Tongue (tissue), 2 donors: Measurements from ENCODE around the gene TRIM31. TPM values are rescaled to one million over a fixed set of nuclear protein-coding genes. Genes with fewer than 3 reads are reported as not detected.
"Not testable (repeated sequence)": the region's sequence is repeated elsewhere in the genome, so short reads cannot be mapped to it uniquely, and the experiment has no call there.

Source experiments
- DNase-seq: peaks from one replicate; pipeline ENCODE4 v3.0.0-alpha.2; 2015
- total RNA-seq: library from RNA; depleted of rRNA; stranded (reverse); fragments of >200 nt; gene quantifications from one replicate; pipeline ENCODE4 v1.2.3, GENCODE V29; 2014

TRIM31 gene
- total RNA-seq, 1 donor from 2014 or later = not detected

DNA sequence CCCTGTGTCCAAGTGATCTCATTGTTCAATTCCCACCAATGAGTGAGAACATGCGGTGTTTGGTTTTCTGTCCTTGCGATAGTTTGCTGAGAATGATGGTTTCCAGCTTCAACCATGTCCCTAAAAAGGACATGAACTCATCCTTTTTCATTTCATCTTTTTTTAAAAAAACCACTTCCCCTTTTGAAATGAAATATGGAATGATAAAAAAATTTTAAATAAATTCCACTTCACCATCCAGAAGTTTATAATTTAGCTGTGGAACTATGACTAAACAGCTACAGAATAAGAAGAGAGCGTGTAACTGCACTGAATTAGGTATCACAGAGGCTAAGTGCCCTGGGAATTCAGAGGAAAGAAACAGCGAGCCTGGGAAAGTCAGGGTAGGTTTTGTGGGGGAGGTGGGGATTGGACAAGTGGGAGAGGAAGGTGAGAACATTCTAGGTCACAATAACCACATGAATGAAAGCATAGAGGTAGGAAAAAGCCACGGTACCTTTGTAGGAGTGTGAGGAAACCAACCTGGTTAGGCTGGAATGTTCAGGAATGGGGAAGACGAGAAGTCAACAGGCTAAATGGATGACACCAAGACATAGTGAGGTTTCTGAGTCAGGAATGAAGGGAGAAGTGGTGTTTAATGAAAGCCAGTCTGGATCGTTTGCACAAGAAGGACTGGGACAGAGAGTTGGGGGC is 37.1 kb upstream of the TRIM31 start:
- DNase-seq = no peak

DNA sequence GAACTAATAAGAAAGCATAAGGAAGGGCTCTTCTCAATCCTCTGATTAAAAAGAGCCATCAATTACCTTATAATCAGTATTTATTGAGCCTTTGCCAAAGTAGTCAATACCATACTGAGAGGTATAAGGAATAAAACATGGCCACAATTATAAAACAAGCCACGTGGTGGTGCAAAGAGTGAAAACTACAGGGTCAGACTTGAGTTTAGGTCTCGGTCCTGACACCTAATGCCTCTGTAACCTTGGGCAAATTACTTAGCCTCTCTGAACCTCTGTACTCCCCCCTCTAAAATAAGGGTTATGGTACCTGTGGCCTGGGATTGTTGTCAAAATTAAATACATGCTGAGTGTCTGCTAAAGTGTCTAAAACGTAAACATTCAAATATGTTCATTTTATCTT is 36.3 kb upstream of the TRIM31 start:
- DNase-seq = no peak

DNA sequence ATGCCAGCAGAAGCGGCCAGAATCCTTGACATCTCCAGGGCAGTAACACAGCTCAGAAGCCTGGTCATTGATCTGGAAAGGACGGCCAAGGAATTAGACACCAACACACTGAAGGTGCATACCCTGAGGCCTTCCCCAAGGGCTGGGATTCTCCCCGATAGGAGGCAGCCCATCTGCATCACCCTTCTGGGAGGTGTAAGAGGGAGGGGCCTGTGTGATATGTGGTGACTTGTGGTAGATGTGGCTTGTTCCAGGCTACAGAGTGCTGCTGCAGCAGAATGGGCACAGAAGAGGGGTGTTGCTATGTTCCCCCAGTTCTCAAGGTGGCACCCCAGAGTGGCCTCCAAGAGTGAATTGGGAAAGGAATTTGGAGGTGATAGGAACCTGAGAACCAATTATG is 34.2 kb upstream of the TRIM31 start:
- no peak for DNase-seq

DNA sequence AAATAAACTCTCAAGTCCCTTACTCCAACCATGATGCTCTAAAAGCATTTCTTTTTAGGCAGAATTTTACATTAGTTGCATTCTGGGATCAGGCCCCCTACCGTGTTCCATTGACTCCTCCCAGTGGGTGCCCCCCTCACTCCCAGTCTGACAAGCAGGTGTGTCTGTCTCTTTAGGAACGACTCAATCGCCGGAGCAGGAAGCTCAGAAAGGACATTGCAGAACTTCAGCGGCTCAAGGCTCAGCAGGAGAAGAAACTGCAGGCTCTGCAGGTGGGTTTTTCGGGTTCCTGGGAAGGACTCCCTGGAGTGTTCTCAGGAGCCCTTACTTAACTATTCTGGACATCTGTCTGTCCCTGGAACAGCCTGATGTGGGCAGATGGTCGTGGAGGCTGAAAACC is 32.9 kb upstream of the TRIM31 start:
- DNase-seq = no peak

DNA sequence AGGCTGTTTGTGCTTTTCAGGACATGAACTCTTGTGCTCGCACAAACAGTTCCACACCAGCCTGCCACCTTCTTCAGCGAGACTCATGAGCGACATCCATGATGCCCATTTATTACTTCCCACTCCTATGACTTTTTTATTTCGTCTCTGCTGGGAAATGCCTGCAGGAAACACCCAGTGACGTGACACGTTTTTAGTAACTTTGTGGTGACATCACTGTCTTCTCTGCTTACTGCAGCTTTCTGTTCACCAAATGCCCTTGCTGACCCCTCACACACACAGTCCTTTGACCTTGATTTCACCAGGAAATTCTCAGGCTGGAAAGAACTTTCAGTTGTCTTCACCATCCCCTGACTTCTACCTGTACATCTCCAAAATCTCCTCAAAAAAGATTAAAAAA is 31.9 kb upstream of the TRIM31 start:
- DNase-seq = no peak

DNA sequence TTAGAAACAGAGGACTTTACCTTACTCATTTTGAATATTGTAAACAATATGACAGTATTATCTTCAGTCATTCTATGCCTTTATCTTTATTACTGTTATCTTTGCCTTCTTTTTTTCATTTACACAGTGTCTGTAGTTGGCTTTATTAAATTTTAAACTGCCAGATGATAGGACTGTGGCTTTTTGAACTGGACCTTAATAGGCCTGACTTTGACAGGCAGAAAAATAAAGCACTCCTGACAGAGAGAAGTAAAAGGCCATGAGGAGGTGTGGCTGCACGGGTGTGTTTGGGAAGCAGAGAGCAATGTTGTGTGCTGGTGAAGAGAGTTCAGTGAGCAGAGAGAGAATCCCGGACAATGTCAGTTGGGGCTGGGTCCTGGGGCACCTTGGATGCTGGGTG is 30.9 kb upstream of the TRIM31 start:
- DNase-seq = no peak

DNA sequence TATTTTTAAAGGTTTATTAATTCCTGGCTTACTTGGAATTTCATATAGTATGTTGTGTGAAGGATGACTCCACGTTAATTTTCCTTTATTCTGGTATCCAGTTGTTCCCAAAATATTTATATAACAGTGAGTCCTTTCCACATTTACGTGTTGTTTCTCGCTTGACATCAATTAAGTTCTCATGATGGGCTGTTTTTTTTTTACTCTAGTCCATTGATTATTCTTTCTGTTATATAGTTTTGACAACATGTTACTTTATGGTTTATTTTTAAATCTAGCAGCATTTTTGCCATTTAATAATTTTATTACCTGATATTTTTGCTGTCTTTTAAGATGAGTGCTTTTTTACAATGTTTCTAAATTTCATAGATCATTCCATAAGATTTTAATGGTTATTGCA is 29.8 kb upstream of the TRIM31 start:
- no peak for DNase-seq

DNA sequence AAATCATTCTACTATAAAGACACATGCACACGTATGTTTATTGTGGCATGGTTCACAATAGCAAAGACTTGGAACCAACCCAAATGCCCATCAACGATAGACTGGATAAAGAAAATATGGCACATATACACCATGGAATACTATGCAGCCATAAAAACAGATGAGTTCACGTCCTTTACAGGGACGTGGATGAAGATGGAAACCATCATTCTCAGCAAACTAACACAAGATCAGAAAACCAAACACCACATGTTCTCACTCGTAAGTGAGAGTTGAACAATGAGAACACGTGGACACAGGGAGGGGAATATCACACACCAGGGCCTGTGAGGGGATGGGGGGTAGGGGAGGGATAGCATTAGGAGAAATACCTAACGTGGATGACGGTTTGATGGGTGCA is 27.4 kb upstream of the TRIM31 start:
- not testable (repeated sequence) for DNase-seq

DNA sequence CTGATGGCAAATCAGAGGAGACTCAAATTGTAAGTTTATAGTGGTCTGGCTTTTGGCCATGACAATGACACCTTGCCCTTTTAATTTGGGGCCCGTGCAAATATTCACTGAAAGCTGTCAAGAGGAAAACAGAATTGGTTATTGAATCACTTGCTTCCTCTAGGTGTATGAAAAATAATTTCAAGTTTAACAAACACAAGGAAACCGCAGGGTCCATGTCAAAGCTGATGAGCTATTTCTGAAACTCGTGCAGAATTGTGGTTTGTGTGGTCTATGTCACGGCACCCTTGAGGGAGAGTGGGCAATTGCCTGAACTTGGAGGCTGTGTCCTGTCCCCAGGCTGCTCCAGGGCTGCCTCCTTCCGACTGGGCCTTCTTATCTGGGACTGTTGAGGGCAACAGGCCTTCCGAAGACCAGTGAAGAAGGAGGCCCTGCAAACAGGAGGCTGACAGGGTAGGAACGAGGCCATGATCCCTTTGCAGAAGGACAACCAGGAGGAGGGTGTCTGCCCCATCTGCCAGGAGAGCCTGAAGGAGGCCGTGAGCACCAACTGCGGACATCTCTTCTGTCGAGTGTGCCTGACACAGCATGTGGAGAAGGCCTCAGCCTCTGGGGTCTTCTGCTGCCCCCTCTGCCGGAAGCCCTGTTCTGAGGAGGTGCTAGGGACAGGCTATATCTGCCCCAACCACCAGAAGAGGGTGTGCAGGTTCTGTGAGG is 23.8 kb upstream of the TRIM31 start:
- DNase-seq = no peak

DNA sequence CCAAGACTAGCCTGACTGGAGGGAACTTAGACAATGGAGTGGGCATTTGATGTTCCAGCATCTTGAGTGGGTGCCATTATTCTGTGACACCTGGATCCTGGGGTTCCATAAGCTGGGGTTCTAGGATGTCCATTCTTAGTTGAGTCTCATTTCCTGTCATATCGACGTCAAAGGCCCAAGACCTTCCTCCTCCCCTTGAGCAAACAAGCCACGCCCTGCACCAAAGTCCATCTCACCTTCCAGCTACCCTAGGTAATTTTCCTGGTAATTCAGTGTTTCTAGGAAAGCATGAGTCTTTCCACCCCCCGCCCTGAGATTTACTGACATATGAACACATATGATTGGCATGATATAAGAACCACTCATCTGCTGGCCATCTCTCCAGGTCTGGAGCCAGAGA is 22.9 kb upstream of the TRIM31 start, which contains the start of gene TRIM40:
TRIM40 (plus strand) TSS at position 384 of the 400 bp plus-strand sequence. CDS start 897 bp downstream, outside the sequence.
- no peak for DNase-seq

DNA sequence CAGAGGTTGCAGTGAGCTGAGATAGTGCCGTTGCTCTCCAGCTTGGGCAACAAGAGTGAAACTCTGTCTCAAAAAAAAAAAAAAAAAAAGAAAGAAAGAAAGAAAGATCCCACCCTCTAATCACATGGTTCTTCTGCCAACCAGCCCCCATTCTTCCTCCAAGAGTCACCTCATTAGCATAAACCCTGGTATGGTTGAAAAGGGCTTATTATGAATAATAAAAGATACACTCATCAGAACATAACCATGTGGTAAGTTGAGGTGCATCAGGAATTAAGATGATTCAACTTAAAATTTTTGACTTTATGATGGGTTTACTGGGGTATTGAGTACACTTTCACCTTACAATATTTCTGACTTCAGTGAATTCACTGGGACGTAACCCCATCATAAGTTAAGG is 22.3 kb upstream of the TRIM31 start:
- DNase-seq = no peak

DNA sequence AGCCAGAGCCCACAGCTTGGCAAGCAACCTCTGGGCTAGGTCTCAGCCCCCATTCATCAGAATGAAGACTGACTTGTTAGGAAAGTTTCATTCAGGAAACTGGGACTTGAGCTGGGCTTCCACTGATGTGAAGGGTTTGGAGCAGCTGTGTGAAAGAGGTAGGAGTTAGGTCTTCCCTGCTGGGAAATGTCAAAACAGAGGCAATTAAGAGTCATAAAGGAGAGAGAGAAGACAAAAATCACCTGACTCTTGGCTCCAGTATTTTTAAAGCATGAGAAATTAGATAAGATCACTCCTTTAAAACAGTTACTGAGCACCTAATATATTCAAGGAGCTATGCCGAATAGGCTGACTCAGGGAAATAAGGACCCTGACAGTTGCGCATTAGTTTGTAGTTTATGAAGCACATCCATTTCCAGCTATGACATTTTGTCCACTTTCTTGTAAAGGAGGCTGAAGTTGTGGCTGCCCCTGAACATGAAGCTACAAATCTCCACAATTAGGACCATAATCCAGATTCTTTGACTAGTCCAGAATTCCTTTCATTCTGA is 19.1 kb upstream of the TRIM31 start:
- no peak for DNase-seq

DNA sequence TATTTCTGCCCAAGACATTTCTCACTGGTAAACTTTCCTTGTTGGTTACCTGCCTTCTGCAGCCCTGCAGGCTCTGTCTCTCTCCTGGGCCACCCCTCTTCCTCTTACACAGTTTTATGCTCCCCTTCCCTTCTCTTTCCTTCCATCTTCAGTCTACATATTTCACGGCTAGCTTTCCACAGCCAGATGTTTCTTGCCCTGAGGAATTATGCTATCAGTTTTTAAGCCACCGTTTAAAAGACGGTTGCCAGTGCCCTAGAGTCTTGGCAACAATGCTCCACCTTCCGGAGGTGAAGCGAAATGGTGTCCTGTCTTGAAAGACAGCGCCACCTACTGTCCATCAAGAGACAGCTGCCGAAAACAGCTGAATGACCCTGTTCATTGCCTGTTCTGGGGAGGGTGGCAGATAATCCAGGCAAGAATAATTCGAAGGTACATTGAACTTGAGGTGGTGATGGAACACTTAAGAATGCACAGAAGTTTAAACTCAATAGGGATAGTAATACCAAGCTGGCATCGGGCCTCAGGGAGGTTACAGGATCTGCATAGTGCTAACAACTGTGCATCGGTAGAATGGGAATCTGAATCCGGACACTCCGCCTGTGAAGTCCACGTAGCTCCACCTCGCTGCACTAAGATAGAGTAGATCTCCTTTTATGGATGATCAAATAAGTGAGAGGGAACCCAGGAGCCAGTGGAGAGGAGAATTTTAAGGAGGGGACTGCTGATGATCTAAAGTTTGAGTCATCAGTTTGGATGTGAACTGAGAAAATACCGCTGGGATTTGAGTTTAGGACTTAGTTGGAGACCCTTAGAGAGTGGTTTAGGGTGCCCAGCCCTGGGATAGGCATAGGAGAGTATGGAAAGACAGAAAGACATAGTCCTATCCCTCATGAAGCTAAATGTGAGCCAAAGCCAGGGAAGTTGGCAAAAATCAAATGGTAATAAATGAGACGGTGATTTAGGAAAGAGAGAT is 18.3 kb upstream of the TRIM31 start:
- DNase-seq = peak; percentile 89

DNA sequence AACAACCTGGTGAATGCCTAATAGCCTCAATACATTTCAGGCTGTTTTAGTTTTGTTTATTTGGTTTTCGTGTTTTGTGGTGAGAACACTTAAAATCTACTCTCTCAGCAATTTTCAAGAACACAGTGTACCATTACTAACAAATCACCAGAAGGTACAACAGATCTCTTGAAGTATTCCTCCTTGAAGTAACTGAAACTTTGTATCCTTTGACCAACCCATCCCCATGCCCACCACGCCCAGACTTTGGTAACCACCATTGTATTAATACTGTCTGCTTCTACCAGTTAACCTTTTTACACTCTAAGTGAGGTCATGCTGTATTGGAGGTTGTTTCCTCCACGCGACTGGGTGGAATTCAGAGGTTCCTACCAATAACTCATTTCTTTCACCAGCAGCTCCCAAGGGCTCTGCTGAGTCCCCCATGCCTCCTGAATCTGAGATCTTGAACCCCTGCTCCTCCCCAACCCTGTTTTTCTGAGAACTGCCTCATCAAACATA is 17.3 kb upstream of the TRIM31 start:
- DNase-seq = no peak

DNA sequence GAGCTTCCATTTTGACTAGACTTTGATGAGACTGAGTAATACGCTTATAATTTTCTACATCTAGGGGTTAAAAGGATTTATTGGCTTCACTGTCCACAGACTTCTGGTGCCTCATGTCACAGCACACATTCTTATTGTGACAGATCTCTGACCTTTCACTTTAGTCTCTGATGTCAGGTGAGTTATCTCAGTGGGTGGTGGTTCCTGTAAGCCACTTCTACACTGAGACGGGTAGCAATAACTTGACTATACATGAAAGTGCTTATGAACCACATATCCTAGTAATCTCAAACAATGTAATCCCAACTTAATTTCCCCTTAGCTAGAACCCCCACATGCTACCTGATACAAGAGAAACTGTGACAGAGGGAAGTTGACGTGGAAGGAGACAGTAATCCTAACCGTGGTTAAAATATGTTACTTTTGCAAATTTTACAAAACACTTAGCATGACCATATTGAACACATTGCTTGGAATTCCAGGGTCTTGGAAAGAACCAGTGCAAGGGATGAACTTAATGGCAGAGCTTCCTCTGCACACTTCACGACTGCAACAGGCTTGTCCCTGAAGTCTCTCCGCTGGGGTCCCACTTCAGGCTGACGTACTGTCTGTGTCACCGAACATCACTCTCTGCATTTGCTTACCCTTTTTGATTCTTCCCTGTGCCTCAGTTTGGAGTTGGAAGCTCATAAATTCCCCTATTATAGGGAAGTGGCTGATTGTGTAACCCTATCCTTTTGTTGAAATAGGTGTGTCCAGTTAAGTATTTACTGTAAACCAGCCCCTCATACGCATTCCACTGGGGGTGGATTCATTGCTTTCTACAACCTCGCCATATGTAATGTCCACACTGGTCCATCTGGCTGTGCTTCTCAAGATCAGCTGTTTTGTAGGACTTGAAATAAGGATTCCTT is 16.6 kb upstream of the TRIM31 start:
- no peak for DNase-seq

DNA sequence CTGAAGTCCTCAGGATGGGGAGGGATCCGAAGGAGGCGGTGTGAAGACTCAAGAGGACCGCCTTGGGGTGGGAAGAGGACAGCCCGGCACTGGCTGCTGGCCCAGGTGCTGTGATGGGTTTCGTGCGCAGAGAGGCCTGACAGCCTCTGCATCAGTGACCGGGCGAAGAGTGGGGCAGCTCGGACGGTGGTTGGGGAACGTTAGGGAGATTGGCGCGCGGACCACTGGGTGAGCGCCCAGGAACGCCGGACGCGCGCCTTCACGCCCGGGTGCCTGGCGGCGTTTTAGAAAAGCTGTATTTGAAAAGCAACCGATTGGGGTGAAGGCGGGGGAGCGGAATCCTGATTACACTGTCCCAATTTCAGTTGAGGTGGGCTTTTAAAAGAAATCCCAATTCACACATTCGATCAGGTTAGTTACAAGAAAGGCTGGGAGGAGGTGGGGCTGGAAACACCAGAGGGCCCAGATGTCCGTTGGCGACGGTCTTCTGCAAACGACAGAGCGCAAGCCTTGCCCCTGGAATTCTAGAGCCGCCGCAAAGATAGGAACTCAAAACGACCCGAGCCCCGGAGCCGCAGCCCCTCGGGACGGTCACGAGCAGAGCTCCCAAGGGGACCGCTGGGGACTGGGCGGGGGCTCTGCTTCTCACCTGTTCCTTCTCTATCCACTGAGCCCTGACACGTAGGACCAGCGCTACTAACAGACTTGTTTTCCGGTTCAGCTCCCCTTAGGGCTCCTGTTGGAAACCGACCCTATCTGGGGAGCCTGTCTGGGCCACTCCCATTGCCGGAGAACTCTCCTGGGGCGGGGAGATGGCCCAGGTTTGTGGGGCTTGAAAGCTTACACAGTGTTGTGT is 14.6 kb upstream of the TRIM31 start:
- peak; percentile 4 for DNase-seq

DNA sequence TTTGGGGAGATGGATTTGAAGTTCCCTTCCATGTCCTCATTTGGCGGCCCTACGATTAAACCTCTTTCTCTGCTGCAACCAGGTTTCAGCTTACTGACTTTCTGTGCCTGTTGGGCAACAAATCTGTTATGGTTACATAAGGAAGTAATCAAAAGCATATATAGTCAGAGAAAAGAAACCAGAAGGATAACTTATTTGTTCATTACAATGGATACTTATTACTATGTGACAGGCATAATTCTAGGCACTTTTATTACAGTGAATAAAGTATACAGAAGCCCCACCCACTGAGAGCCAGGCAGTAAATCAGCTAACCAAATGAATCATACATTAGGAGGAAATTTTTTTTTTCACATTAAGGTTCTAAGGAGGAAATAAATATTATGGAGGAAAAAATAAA is 9.6 kb upstream of the TRIM31 start:
- no peak for DNase-seq

DNA sequence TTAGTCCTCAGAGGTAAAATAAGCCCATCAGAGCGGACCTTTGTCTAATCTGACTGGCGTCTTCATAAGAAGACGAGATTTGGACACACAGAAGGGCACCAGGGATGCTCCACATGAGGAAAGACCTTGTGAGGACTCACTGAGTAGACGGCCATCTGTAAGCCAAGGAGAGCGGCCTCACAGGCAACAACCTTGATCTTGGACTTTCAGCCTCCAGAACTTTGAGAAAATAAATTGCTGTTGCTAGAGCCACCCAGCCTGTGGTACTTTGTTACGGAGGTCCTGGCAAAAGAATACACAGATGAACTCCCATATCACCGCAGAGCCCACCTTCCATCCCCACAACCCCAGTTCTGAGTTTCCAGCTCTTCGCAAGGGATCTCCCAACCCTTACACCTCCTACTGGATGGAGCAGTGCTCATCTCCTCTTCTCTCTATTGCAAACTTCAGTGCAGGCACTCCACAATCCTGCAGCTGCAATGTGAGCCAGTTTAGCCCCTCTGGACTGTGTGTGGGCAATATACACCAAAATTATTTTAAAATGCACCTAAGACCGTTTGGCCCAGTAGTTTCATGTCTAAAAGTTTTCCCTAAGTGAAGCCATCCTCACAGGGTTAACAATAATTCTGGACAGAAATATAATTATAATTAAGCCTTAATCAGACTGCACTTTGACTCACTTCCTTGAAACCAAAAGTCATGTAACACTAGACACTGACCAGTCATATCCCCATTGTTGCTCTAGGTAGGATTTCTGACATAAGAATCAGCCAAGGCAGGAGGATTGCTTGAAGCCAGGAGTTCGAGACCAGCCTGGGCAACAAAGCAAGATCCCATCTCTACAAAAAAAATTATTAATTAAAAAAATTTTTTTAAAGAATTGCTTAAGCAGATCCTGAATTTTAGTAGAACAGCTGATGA is 8.8 kb upstream of the TRIM31 start:
- no peak for DNase-seq

DNA sequence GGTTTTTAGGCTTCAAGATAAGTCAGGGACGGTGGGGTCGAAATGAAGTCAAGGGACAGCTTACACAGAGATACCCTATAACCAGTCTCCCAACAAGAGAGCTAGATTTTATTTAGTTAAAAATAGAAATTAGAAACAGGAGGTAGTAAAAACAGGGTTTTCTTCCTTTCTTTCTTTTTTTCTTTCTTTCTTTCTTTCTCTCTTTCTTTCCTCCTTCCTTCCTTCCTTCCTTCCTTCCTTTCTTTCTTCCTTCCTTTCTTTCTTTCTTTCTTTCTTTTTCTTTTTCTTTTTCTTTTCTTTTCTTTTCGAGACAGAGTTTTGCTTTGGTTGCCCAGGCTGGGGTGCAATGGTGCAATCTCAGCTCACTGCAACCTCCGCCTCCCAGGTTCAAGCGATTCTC is 5.8 kb upstream of the TRIM31 start:
- DNase-seq = not testable (repeated sequence)
